Measurements from ENCODE around the gene ING2. TPM values are rescaled to one million over a fixed set of nuclear protein-coding genes. Genes with fewer than 3 reads are reported as not detected.

ING2 gene
- total RNA-seq, 1 experiment from 2014 or later = 15.8 TPM

GRCh38 chr4:183527326-183527725 is 22.5 kb downstream of the ING2 start:
- H3K4me1 ChIP-seq (ENCODE audit: insufficient read depth, low read length, poor library complexity, severe bottlenecking) = no peaks in the 10 kb centered on the region
- H3K4me3 ChIP-seq (ENCODE audit: low read depth, low read length, poor library complexity, severe bottlenecking) = no peak overlapping the region
- no TSS peak for BruUV-seq (replicated peaks)
- DNase-seq (ENCODE audit: low spot score) = no peak
- ChIA-PET CTCF (no interaction called here), POLR2A (ENCODE audit: low non-redundant PET) (no interaction called here)
- no peak overlapping the region for H3K27ac ChIP-seq (ENCODE audit: low read depth, low read length, poor library complexity, severe bottlenecking)
- TF ChIP-seq CTCF (conservative IDR thresholded peaks at IDR 0.05; ENCODE audit: low read depth, low read length) (no peak), EZH2 (IDR thresholded peaks at IDR 0.05; ENCODE audit: borderline replicate concordance, low read depth, low read length, poor library complexity, severe bottlenecking) (no peak)
- no peaks in the 10 kb centered on the region for H3K36me3 ChIP-seq (ENCODE audit: insufficient read depth, low read length, poor library complexity, severe bottlenecking)
- no peaks in the 10 kb centered on the region for H3K9me3 ChIP-seq (ENCODE audit: low read depth, low read length, poor library complexity, severe bottlenecking)
- intact Hi-C loops (cut with micrococcal nuclease; ENCODE audit: unreplicated experiment) = no loop called here
- peaks cover 14% of the 10 kb centered on the region for H3K27me3 ChIP-seq (replicated peaks; ENCODE audit: insufficient read depth, low read depth, low read length, poor library complexity)

- intact Hi-C loops (cut with micrococcal nuclease; ENCODE audit: unreplicated experiment) = no loop called here
- Histone ChIP-seq H3K4me1 (ENCODE audit: insufficient read depth, low read length, poor library complexity, severe bottlenecking) (no peaks in the 10 kb centered on the region), H3K36me3 (ENCODE audit: insufficient read depth, low read length, poor library complexity, severe bottlenecking) (no peaks in the 10 kb centered on the region), H3K4me3 (ENCODE audit: low read depth, low read length, poor library complexity, severe bottlenecking) (no peak overlapping the region), H3K9me3 (ENCODE audit: low read depth, low read length, poor library complexity, severe bottlenecking) (no peaks in the 10 kb centered on the region), H3K27me3 (replicated peaks; ENCODE audit: insufficient read depth, low read depth, low read length, poor library complexity) (peaks cover 14% of the 10 kb centered on the region), H3K27ac (ENCODE audit: low read depth, low read length, poor library complexity, severe bottlenecking) (no peak overlapping the region)
- no peak for TF ChIP-seq EZH2 (IDR thresholded peaks at IDR 0.05; ENCODE audit: borderline replicate concordance, low read depth, low read length, poor library complexity, severe bottlenecking)
- TF ChIP-seq CTCF (conservative IDR thresholded peaks at IDR 0.05; ENCODE audit: low read depth, low read length) = no peak
- DNase-seq (ENCODE audit: low spot score) = no peak
- CTCF ChIA-PET = no interaction called here
- POLR2A ChIA-PET (ENCODE audit: low non-redundant PET) = no interaction called here
- no TSS peak for BruUV-seq (replicated peaks)
Observed at GRCh38 chr4:183532821-183533220, 28.0 kb downstream of the ING2 start.

GRCh38 chr4:183533698-183534097 is 28.8 kb downstream of the ING2 start:
- peaks cover 14% of the 10 kb centered on the region for H3K27me3 ChIP-seq (replicated peaks; ENCODE audit: insufficient read depth, low read depth, low read length, poor library complexity)
- no peaks in the 10 kb centered on the region for H3K9me3 ChIP-seq (ENCODE audit: low read depth, low read length, poor library complexity, severe bottlenecking)
- no peak for TF ChIP-seq EZH2 (IDR thresholded peaks at IDR 0.05; ENCODE audit: borderline replicate concordance, low read depth, low read length, poor library complexity, severe bottlenecking)
- TF ChIP-seq CTCF (conservative IDR thresholded peaks at IDR 0.05; ENCODE audit: low read depth, low read length) = no peak
- H3K36me3 ChIP-seq (ENCODE audit: insufficient read depth, low read length, poor library complexity, severe bottlenecking) = no peaks in the 10 kb centered on the region
- no peak overlapping the region for H3K27ac ChIP-seq (ENCODE audit: low read depth, low read length, poor library complexity, severe bottlenecking)
- intact Hi-C loops (cut with micrococcal nuclease; ENCODE audit: unreplicated experiment) = no loop called here
- ChIA-PET CTCF (no interaction called here), POLR2A (ENCODE audit: low non-redundant PET) (no interaction called here)
- no peak for DNase-seq (ENCODE audit: low spot score)
- BruUV-seq (replicated peaks) = no TSS peak
- no peak overlapping the region for H3K4me3 ChIP-seq (ENCODE audit: low read depth, low read length, poor library complexity, severe bottlenecking)
- H3K4me1 ChIP-seq (ENCODE audit: insufficient read depth, low read length, poor library complexity, severe bottlenecking) = no peaks in the 10 kb centered on the region
